GM18505 (cell line): Measurements from ENCODE around the gene FGD3.
"Not testable (repeated sequence)": the region's sequence is repeated elsewhere in the genome, so short reads cannot be mapped to it uniquely, and the experiment has no call there.

Experiments
- ATAC-seq: cut with Tn5 transposase; IDR thresholded peaks from one replicate; pipeline ENCODE4 v1.9.1; 2021; ENCODE audit not compliant: unreplicated experiment
- POLR2A ChIP-seq: IDR thresholded peaks from 4 replicates; pipeline ENCODE4 v1.6.1; 2011; ENCODE audit warnings: borderline replicate concordance; ENCODE audit not compliant: insufficient read depth, insufficient read length; ENCODE audit errors: extremely low read depth

Gene FGD3

DNA sequence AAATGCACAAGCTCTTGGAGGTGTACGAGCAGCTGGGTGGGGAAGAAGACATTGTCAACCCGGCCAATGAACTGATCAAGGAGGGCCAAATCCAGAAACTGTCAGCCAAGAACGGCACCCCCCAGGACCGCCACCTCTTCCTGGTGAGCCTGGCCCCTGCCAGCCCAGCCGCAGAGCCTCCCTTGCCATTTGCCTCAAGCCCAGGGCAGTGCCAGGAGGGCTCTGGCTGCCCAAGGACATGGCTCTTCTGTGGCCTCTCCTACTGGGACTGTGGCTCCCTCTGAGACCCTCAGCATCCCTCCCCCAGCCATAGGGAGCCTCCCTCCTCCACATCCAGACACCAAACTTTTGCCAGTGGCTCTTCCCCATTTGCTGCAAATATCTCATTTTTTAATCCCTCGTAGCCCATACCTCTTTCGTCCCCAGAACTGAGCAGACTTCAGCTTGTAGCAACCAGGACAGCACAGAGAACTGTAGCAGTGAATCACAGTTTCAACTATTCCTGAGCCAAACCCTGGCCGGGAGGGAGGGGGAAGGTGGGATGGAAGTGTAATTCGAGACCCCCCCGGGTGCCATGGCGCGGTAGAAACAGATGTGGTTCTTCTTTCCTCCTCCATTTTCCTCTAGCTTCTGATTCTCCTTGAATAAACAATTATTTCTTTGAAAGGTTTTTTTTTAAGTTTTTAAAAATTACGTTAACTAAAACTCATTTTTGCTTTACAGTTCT is 66.7 kb downstream of the FGD3 start:
- no peak for ATAC-seq
- no peak for TF ChIP-seq POLR2A

DNA sequence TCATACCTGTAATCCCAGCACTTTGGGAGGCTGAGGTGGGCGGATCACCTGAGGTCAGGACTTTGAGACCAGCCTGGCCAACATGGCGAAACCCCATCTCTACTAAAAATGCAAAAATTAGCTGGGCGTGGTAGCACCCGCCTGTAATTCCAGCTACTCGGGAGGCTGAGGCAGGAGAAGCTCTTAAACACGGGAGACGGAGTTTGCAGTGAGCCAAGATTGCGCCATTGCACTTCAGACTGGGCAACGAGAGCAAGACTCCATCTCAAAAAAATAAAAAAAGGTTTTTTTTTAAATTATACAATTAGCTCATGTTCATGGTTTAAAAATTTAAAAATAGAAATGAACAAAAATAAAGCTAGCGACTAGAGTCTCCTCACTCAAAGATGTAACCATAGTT is 67.9 kb downstream of the FGD3 start:
- not testable (repeated sequence) for ATAC-seq

DNA sequence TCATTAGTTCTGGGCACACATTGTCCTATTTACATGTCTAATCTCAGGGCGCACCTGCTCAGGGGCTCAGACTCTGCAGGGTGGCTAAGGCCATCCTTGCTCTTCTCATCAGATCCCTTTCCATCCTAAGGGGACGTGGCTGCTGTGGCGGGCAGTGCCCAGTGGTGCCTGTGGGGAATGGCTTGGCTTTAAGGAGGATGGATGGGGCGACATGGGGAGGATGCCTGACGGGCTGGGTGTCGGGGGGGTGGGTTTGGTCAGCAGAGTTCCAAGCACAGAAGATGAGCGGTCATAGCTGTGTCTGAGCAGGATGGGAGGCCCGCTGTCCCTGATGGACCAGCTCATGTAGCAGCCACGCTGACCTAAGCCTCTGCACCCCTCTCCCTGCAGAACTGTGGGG is 70.3 kb downstream of the FGD3 start:
- ATAC-seq: no peak
- no peak for TF ChIP-seq POLR2A

DNA sequence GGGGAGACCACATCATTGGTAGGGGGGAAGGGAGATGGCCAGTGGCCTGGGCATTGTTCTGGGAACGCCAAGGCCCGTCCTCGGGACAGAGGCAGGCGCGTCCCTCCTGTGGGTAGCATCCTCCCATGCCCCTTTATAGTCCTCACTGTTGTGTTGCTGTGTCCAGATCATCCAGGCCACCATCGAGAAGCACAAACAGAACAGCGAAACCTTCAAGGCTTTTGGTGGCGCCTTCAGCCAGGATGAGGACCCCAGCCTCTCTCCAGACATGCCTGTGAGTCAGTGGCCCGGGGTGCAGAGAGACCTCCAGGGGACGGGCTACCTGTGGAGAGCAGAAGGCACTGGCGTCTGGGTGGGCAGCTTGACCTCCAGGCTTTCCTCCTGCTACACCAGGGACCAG is 72.8 kb downstream of the FGD3 start:
- no peak for ATAC-seq
- TF ChIP-seq POLR2A: no peak

DNA sequence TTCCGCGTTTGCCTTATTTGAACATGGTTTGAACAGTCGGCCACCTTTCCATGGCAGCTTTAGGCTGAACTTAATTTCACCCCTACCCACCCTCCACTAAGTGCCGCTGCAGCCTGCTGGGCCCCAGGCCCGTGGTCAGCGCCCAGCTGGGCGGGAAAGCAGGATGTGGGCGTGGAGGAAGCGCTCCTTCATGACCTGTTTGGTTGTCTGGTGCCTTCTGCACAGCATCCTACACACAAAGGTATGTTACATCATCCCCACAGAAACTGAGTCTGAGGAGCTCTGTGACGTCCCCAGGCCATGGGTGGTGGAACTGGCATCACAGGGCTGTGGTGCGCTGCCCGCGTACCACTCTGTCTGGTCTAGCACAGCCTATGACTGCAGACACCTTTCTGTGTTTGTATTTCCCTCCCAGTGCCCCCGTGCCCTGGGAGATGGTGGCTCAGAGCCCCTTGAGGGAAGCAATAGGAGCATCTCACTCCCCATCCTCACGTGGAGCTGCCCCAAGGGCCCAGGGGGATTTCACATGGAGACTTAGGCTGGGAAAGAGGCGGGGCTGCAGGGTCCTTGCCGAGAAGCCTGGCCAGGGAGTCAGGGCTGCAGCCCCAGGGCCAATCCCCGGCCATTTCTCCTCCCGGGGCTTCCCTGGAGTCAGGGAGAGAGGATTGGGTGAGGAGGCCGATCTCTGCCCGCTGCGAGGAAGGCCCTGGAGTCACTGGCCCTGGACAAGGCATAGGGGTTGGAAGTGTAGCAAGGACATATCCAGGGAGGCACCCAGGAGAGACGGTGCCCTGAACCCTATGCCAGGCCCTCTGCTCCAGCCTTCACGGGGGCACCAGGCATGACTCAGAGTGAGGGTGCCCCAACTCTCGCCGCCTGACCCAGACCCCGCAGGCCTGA is 73.7 kb downstream of the FGD3 start:
- no peak for ATAC-seq
- TF ChIP-seq POLR2A: no peak

DNA sequence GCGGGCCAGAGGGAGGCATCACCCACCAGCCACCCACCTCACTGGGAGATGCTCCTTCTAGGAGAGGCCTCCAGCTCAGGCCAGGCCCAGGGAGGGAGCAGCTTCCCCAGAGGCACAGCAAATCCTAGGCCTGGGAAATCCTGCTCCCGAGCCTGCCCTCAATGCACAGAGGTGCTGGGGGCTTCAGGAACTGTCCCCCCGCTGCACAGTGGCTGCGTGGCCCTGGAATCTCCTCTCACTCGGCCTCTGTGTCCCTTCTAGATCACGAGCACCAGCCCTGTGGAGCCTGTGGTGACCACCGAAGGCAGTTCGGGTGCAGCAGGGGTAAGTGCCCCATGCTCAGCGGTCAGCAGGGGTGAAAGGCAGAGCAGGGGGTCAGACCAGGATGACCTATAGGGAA is 74.7 kb downstream of the FGD3 start:
- no peak for ATAC-seq
- TF ChIP-seq POLR2A: no peak

DNA sequence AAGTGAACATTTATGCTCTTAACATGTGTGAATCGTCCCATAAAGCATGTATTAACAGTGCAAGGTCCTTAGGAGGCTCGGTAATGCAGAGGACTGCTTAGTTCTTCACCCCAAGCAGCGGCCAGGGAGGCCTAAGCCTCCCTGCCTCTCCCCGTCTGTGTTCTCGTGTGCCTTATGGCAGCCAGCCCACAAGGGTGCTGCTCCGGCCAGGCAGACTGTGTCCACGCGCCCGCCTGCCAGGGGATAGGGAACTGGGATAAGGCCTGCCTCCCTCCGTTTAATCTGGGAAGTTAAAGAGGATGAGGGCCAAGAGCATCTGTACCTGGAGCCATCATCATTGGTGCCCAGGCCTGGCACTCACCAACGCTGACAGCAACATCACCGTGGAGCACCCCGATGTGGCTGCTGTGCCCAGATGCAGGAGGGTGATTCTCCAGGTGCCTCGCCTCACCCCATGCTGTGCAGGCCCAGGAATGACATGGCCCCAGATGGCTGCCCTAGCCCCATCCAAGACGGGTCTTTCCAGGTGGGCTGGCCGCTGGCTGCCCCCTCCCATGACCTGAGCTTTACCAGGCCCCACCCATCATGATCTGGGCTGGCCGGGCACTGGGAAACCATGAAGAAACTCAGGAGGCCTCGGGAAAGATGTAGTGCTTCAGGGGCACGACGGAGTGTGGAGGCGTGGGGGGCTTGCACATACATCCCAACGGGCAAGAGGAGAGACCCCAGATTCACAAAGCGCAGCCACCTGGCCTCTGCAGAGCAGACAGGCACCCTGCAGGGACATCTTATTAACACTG is 75.6 kb downstream of the FGD3 start:
- no peak for ATAC-seq
- TF ChIP-seq POLR2A: no peak

DNA sequence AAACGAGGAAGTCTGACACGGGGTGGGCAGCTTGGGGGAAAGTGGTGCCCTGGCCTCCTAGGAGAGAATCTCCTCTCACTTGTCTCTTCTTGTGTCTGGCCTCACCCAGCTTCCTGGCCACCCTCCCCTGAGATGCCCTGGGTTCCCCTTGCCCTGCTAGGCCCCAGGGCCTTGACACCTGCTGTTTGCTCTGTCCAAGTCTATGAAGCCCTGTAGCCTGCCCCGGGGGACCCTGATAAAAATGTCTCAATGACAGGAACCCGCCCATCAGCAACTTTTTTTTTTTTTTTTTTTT is 76.1 kb downstream of the FGD3 start:
- no peak for ATAC-seq
- no peak for TF ChIP-seq POLR2A

DNA sequence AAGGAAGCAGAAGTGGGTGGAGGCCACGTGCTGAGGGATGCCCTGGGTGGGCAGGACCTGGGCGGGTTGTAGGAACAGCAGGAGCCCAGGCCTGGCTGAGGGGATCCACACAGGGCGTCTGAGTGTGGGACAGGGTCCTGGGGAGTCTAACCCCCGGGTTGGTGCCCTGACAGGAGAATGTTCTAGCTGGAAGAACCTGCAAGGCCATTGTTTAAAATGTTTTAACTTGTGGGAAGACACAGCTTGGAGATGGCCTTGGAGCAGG is 77.3 kb downstream of the FGD3 start:
- TF ChIP-seq POLR2A: no peak
- no peak for ATAC-seq

DNA sequence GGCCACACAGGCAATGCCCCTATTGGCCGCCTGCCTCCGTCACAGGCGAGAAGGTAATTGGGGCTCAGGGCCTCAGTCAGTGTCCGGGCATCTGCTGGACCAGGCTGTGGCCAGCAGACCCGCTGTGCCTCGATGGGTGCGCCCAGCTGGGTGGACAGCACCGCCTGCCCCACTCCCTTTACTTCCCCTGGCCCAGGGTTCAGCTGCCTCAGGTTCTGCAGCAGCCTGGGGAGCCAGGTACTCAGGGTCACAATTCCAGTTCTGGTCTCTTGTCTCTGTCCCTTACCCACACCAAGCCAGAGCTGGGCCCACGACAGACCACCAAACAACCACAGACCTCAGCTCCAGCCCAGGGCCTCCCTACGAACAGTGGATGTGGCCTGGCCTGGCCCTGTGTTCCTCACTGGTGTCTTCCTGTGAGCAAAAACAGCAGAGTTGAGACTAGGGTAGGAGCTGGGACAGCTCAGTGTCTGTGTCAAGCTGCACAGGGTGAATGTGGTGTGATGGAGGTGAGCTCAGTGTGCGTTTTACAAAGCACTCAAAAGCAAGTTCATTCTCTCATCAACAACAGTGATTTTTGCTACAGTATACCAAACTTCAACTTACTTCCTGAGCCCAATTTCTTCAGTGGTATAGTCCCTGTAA is 77.8 kb downstream of the FGD3 start:
- no peak for ATAC-seq
- TF ChIP-seq POLR2A: no peak

DNA sequence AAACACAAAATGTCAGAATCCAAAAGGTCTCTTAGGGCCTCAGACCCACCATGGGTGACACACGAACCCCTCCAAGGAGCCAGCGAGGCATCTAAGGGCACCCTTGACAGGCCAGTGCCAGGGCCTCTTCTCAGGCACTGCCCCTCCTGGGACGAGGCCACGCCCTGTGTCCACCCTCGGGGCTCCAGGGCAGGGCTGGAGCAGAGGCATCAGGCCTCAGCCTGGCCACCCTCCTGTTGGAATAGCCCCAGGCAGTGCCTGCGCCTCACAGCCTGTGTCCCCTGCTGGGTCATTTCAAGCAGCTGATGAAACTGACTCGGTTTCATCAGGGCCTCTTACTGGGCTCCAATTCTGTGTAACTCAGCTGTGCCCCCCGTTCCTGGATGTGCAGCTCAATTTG is 78.4 kb downstream of the FGD3 start:
- no peak for TF ChIP-seq POLR2A
- ATAC-seq: no peak

DNA sequence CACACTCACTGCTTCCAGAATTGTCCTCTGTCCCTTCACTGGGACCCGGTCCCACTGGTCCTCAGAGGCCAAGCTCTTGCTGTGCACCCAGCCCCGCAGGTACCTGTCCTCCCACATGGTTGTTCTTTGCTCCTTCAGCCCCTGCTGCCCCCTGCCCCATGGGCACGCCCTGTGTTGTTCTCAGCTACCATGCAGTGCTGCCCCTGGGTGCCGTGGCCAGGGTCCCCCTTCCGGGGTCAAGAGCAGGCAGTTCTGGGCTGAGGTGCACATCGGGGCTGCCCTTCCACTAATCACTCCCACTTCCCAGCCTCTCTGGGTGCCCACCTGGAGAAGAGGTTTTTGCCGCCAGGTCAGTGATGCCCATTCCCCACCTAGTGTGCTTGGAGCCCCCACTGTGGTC is 79.3 kb downstream of the FGD3 start:
- no peak for TF ChIP-seq POLR2A
- ATAC-seq: no peak

DNA sequence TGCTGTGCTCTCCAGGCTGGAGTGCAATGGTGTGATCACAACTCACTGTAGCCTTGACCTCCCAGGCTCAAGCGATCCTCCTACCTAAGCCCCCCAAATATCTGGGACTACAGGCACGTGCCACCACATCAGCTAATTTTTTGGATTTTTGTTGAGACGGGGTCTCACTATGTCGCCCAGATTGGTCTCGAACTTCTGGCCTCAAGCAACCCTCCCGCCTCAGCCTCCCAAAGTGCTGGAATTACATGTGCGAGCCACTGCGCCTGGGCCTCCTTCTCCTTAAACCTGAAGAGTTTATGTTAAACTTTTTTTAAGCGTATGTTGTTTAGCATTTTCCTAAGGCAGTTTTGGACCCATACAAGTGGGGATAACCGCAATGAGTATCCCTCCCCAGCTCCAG is 80.4 kb downstream of the FGD3 start:
- no peak for TF ChIP-seq POLR2A
- no peak for ATAC-seq
